ENCODE results near the gene GOLGB1.

Gene GOLGB1

GRCh38 chr3:121667333-121667732 is 82.2 kb downstream of the GOLGB1 start:
- H3K9me3 Mint-ChIP-seq: no peaks in the 10 kb centered on the region
- H3K4me1 Mint-ChIP-seq: no peaks in the 10 kb centered on the region
- H3K27ac Mint-ChIP-seq: peak overlapping the region; percentile 53
- no peaks in the 10 kb centered on the region for H3K27me3 Mint-ChIP-seq (ENCODE audit: low read depth, poor library complexity)
- peaks cover 48% of the 10 kb centered on the region for H3K36me3 Mint-ChIP-seq (ENCODE audit: low read depth)
- no peak for TF ChIP-seq CTCF (IDR thresholded peaks at IDR 0.05)
- no peak overlapping the region for H3K4me3 Mint-ChIP-seq
- DNase-seq: no peak

GRCh38 chr3:121665488-121665887 is 84.1 kb downstream of the GOLGB1 start:
- H3K4me1 Mint-ChIP-seq: no peaks in the 10 kb centered on the region
- H3K9me3 Mint-ChIP-seq: no peaks in the 10 kb centered on the region
- peaks cover 41% of the 10 kb centered on the region for H3K36me3 Mint-ChIP-seq (ENCODE audit: low read depth)
- no peak overlapping the region for H3K27ac Mint-ChIP-seq
- DNase-seq: no peak
- H3K4me3 Mint-ChIP-seq: no peak overlapping the region
- TF ChIP-seq CTCF (IDR thresholded peaks at IDR 0.05): no peak
- H3K27me3 Mint-ChIP-seq (ENCODE audit: low read depth, poor library complexity): no peaks in the 10 kb centered on the region

GRCh38 chr3:121663171-121663847 is 86.2 kb downstream of the GOLGB1 start:
- Mint-ChIP-seq H3K4me1 (no peaks in the 10 kb centered on the region), H3K27me3 (ENCODE audit: low read depth, poor library complexity) (no peaks in the 10 kb centered on the region), H3K27ac (no peak overlapping the region), H3K9me3 (no peaks in the 10 kb centered on the region), H3K4me3 (no peak overlapping the region), H3K36me3 (ENCODE audit: low read depth) (peaks cover 33% of the 10 kb centered on the region)
- no peak for DNase-seq
- no peak for TF ChIP-seq CTCF (IDR thresholded peaks at IDR 0.05)

GRCh38 chr3:121662742-121663141 is 86.8 kb downstream of the GOLGB1 start:
- Mint-ChIP-seq H3K9me3 (no peaks in the 10 kb centered on the region), H3K4me3 (no peak overlapping the region), H3K27ac (no peak overlapping the region), H3K27me3 (ENCODE audit: low read depth, poor library complexity) (no peaks in the 10 kb centered on the region), H3K4me1 (no peaks in the 10 kb centered on the region), H3K36me3 (ENCODE audit: low read depth) (peaks cover 33% of the 10 kb centered on the region)
- TF ChIP-seq CTCF (IDR thresholded peaks at IDR 0.05): no peak
- DNase-seq: no peak

DNA sequence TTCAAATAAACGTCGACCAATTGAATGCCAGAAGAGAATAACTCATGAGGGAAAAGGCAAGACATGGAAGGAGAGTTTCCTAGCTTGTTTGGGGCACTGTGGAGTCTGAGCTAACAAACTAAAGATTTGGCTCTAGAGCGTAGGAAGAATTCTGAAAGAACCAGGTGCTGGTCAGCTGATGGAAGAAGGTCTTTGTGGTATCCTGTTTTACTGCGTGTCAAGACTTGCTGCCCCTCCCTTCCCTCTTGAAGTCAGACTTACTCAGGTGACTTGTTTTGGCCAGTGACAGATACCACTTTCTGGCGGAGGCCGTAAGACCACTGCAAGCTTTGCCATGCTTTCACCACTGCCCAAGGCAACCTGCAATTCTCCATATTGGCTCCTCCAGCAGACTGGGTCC is 88.2 kb downstream of the GOLGB1 start:
- H3K4me1 Mint-ChIP-seq: no peaks in the 10 kb centered on the region
- H3K36me3 Mint-ChIP-seq (ENCODE audit: low read depth): peaks cover 22% of the 10 kb centered on the region
- H3K9me3 Mint-ChIP-seq: no peaks in the 10 kb centered on the region
- no peak overlapping the region for H3K4me3 Mint-ChIP-seq
- no peaks in the 10 kb centered on the region for H3K27me3 Mint-ChIP-seq (ENCODE audit: low read depth, poor library complexity)
- H3K27ac Mint-ChIP-seq: peak overlapping the region; percentile 17
- DNase-seq: no peak
- no peak for TF ChIP-seq CTCF (IDR thresholded peaks at IDR 0.05)

All from nephron progenitor cell (in vitro differentiated cells).